Fibroblast of upper back skin (primary cell): ENCODE measurements around the gene TMEFF2.
"Not testable (repeated sequence)": the region's sequence is repeated elsewhere in the genome, so short reads cannot be mapped to it uniquely, and the experiment has no call there.

Experiments used
- DNase-seq: peaks from one replicate; pipeline ENCODE4 v3.0.0-alpha.2; 2013

Gene TMEFF2

DNA sequence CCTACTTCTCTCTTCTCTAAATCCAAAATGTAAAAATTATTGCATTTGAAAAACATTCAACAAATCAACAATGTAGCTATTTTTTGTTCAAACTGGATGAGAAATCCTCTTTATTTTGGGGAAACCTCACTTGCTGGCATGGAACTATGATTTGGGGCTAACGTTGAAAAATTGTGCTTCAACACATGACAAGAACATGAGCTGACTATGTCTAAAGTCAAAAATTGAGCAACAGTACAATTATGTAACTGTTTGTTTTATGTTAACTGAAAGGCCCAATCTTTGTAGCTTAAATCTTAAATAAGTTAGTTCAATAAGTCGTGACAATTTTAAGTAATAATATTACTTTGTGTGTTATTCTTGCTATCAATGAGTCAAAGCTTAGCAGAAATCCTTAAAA lies 67.3 kb downstream of the TMEFF2 start:
- no peak for DNase-seq

DNA sequence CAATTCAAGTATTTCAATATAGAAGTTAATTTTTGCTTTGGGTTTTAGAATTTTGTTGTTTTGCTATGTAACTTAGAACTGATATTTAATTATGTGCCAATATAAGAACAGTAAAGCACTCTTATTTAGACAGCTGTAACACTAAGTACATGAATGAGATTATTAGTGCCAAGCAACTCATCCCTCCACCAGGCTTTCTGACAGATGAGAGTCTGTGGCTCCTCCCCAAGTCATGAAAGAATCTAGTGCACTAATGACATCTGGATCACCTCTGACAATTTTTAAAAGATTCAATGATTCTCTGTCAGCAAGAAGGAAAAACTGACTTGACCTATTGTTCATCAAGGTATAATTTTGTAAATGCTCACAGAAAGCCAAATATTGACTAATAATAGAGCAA lies 67.8 kb downstream of the TMEFF2 start:
- no peak for DNase-seq

DNA sequence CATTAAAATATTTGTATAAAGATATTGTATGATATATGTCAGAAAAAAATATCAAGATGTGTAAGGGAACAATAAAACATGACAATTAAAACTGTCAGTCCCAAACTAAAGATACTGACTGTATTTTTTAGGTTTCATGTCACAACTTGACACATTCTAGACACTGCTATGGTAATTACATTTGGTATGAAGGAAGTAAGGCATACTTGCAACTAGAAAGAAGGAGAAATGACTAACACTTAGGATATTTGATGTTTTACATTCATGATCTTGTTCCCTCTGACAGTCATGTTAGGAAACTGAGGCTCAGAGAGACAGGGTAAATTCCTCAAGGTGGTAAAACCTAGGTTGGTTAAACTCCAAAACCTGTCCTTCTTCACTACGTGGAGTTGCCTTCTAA lies 68.3 kb downstream of the TMEFF2 start:
- peak; percentile 28 for DNase-seq

DNA sequence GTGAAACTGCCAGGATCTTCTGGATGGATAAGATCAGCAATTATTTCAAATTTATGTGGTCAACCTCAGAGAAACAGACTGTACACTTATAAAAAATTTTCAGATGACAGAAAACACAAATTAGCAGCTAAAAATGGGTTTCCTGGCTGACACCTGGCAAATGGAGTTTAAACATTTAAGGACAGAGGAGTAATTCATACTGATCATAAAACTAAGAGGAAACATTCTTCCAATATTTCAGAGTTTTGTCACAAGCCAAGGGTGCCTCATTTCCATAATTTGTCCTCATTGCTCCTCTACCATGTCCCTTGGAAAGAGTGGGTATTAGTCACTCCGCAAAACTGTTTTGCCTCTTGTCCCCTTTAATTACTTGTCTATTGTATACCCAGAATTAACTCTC lies 70.2 kb downstream of the TMEFF2 start:
- DNase-seq = peak; percentile 53

DNA sequence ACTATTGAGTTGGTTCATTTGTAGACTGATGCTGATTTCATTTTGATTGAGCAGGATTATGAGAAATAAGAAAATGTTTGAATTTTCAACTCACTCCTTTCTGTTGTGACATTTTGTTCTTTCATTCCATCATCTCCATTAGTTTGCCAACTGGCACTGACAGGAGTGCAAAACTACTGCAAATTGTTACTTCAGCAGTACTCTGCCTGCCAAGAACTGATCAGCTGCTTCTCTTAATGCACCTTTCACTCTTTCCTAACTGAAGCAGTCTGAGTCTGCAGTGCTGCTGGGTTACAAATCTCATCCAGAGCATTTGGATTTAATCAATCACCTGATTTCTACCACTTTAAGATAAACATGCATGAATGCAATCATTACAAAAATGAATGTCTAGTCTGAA lies 70.9 kb downstream of the TMEFF2 start:
- peak; percentile 29 for DNase-seq

DNA sequence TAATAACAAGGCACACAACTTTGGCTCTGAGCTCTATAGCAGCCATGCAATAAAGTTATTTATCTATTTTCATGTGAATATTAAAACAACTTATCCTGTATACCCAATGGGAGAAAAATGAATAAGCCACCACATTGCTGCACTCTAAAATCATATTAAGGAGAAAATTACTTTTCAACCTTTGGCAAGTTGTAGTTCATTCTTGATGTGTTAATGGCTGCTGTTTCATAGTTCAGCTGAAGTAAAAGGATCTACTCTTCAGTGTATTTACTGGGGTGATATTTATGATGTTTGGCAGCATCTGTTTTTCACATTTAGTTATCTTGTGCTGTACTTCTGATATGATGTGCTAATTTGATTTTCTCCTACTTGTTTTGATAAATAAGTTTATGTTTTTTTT lies 71.8 kb downstream of the TMEFF2 start:
- no peak for DNase-seq

DNA sequence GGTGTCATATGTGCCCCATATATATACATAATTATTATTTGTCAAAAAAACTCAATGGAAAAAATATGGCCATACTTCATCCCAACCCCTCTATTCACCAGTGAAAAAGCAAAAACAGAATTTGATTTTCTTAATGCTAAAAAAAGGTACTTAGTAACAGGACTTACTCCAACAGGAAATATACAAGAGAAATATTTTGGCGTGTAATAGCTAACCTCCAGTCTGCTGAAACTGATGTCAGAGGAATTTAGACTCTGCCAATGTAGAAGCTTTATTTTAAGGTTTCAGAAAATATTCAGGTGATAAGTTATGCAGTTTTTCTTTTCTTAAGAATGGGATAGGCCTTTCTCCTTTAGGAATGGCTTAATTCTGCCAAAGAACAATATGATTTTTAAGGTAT lies 72.6 kb downstream of the TMEFF2 start:
- DNase-seq = no peak

DNA sequence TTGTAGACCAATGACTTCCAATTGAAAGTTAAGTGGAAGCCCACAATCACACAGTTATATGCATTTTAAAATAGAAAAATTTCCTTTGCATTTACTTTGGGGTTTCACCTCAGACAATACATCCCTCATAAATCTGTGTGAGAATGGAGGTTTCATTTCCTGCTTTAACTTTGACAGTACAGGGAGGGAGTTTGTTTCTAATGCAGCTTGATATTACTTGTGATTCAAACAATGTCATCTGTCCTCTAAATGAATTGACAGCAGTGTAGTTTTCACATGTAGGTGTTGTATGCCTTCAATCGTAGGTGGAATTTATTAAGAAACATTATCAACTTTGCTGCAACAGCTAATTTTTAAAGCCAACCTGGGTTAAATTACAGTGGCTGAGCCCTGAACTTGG lies 75.2 kb downstream of the TMEFF2 start:
- no peak for DNase-seq

DNA sequence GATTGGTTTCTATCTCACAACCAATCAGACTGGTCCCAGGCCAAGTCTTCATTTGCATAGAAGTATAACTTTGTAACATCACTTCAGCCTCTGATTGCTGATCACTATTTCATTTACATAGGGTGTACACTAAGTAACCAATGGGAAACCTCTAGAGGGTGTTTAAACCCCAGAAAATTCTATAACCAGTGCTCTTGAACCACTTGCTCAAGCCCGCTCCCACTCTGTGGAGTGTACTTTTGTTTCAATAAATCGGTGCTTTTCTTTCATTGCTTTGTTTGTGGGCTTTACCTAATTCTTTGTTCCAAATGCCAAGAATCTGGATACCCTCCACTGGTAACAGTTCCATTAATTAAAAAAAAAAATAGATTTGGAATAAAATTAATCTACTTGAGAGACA lies 77.0 kb downstream of the TMEFF2 start:
- no peak for DNase-seq

DNA sequence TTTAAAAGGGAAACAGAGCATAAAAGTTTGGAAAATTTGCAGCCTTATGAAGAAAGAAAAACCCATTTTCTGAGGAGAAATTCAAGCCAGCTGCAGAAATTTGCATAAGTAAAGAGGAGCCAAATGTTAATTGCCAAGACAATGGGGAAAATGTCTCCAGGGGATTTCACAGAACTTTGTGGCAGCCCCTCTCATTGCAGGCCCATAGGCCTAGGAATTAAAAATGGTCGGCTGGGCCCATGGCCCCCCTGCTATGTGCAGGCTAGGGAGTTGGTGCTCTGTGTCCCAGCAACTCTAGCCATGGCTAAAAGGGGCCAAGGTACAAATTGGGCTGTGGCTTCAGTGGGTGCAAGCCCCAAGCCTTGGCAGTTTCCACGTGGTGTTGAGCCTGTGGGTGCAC lies 83.2 kb downstream of the TMEFF2 start:
- DNase-seq = not testable (repeated sequence)

DNA sequence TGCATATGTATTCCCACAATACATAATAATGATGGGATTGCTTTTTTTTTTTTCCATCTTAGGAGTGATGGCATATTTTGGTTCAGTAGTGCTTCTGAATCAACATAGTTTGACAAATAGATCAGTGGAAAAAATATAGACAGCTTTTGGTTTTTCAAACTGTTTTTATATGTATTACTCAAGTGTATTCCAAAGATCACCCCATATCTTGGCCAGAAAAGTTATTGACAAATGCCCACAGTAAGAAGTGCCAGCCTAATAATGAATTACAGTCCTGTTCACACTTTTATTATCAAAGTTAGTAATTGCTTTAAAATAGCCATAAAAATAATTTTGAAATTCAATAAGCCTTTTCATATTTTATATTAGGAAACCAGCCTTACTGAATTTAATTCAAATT lies 95.0 kb downstream of the TMEFF2 start:
- DNase-seq = no peak

DNA sequence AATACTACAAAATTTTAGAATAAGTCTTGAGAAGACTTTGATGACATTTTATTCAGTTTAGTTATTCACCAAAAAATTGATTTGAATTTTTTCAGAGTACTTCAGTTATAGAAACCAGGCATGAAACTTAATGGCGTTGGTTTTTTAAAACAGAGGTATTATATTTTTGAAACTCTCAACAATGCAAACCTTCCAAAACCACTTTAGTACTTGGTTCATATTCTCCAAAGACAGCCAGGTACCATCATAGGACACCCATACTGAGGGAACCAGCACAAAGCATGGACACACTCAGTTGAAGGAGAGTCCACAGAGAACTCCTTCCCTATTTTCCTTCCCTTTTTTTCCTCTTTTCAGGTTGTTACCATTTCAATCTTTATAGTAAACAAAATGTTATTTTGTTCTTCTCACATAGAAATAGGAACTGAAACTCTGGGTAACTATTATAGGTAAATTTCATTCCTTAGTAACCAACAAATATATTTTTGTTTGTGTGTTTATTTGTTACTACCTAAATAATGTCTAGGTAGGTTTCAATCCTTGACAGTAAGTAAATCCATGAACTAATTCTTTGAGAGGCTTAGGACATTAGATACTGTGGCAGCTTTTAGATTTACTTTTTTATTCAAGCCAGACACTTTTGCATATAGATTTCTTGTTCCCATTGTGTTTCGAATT lies 95.8 kb downstream of the TMEFF2 start:
- DNase-seq = no peak

DNA sequence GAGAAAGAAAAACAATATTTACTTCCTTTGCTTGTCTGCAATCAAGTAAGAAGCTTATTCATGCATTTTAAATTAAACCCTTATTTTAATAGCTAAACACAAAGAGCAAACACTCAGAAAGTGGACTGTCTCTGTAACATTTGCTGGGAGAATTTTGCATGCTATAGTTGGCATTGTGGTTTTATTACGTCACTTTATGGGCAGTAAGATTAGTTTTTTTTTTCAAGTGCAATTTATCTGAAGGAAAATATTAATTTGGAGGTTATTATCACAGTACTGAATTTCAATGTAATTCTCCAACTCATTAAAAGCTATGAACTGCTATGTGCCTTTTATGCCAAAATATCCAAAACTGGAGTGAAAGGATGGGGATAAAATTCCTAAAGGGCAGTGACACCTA lies 103.3 kb downstream of the TMEFF2 start:
- no peak for DNase-seq

DNA sequence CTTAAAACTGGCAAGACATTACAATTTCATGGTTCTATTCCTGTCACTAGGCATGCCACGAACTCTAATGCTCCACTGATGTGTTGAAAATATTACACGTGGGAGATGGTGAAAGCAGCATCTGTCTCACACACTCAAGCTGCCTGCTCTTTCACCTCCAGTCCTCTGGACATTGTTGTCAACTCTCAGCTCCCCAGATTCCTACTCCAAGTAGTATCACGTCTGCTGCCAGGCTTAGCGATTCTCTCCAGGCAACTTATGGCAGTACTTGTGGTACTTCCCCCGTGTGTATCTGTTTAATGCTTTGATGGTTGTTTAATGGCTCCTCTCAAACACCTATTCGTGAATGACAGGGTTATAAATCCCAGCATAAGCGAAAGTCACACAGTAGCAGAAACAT lies 103.8 kb downstream of the TMEFF2 start:
- DNase-seq = no peak

DNA sequence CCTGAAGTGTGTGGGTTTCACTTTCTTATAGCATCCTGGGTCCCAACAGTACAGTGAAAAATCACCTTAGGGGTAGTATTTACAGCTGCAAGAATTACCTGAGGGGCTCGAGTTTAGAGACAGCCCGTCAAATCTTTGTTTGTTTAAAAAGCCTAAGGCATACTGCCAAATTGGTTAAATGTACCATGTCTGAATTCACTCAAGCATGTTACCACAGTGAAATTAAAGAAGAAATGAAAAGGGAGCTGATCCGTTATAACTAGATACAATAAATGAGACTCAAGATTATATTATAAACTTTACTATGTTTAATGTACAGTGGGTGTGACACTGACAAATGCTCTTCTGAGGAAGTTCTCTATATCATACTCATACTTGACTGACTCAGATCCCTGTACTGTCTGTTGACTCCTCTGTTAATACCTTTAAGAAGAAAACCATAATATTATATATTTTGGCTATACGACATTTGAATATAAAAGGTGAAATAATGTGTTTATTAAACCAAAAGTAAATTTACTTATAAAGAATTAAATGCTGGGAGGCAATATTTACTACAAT lies 107.3 kb downstream of the TMEFF2 start:
- no peak for DNase-seq

DNA sequence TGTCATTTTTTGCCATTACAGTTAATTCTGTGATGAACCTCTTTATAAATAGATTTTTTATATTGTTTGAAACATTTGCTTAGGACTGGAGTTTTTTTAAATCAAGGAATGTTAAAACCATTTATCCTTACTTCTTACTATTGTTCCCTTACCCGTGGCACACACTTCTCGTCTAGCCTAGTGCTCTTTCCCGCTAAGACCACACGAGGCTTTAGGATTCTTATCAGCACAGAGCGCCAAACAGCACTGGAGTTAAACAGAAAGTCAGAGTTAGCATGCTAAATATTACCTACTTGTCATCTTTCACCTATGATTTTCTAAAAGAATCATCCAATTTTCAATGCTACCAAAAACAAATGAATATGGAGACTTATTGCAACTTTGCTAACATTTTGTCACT lies 112.6 kb downstream of the TMEFF2 start:
- no peak for DNase-seq

DNA sequence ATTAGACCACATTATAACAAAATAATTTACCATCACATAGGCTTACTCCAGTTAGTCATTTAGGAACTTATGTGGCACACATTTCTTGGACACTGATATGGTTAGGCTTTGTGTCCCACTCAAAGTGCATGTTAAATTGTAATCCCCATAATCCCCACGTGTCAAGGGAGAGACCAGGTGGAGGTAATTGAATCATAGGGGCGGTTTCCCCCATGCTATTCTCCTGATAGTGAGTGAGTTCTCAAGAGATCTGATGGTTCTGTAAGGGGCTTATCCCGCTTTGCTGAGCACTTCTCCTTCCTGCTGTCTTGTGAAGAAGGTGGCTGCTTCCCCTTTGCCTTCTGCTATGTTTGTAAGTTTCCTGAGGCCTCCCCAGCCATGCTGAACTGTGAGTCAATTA lies 114.6 kb downstream of the TMEFF2 start:
- DNase-seq = not testable (repeated sequence)

DNA sequence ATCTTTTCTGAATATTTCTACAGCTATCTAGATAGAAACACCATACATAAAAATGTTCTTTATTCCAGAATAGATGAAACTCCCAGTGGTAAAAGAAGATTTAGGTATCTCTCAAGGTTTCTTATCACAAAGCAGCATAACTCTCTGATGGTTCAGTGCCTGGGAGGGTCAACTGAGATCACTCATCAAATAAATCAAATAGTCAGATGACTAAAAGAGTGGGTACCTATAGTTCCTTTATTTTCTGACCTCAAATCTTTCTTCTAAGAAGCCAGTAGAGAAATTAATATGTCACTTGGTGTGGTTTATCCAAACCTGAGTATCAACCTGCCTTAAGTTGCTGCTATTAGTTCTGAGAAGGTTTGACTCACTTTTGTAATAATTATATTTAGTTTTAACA lies 120.9 kb downstream of the TMEFF2 start:
- DNase-seq = no peak

DNA sequence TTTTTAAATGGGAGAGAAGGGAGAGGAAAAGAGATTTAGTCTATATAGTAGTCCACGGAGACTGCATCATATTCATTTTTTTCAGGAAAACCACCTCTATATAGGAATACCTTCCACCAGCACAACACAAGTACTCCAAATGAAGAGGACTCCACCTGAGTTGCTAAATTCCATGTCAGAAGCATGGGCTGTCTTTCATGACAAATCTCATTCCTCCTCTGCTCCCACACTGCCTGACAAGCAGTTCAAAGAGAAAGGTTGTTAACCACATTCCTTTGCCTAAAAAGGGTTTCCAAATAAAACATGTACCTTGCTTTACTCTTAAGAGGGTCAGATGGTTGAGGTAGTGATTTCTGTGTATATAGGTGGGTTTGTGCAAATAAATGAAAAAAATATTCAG lies 122.0 kb downstream of the TMEFF2 start:
- DNase-seq = no peak

DNA sequence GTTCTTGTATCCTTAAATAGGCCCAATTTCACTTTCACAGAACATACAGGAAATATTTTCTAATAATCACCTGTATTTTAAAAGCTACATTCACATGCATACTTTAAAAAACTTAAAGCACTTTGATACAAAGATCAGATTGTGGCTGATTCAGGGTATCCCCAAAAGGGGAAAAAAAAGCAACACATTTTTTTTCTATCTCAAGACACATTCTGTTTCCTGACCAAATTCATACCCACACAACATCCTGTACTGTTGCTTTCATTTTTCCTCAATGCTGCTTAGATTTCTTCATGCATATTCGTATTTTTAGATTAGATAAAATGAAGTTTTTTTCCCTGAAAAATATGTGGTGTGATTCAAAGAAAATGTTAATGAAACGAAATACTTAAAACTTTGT lies 122.5 kb downstream of the TMEFF2 start:
- DNase-seq = no peak

DNA sequence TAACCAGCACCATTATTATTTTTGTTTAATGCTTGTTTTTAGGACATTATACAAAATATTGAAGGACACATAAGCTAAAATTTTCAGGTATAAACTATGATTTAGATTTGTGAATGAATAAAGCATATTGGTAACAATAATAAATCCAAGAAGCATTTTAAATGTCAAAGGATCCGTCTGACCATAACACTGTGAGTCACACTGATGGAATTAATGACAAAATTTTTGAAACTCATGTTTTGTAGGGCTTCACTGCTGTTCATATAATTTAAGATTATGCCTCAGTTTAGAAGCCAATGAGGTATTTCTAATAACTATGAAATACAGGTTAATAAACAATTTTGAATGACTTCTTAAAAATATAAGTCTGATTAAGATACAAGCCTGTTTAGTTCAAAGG lies 124.6 kb downstream of the TMEFF2 start:
- DNase-seq = peak; percentile 36

DNA sequence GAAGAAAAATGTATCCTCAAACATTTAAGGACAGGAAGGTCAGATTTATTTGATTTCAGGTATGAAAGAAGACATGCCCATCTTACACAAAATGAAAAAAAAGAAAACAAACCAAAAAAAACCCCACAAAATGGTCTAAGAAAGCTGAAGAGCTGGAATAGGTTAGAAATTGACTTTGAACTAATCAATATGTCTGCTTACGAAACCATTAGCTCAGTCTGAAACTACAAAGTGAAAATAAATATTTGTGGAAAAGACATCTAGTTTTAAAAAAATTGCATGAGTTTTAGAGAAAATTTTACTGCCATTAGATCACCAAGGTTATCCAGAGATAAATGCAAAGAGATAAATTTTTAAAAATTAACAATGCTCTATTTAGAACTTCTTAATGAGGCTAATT lies 125.3 kb downstream of the TMEFF2 start:
- no peak for DNase-seq

DNA sequence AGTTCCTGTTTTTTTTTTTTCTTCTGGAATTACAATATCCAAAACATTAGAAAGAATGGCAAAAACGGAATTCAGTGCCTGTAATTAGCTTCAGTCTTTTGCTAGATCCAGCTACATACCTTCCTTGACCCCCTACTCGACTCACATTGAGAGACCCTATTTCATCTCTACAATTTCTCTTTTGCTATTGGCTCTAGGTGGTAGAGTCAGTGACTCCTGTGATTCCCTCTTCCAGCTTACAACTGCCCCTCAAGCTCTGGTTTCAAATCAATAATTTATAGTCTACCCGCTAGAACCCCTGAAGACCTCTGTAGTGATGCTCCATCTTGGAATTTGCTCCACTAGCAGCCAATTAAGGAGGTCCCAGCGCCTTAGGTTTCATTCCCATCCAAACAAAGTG lies 125.8 kb downstream of the TMEFF2 start:
- DNase-seq = no peak

DNA sequence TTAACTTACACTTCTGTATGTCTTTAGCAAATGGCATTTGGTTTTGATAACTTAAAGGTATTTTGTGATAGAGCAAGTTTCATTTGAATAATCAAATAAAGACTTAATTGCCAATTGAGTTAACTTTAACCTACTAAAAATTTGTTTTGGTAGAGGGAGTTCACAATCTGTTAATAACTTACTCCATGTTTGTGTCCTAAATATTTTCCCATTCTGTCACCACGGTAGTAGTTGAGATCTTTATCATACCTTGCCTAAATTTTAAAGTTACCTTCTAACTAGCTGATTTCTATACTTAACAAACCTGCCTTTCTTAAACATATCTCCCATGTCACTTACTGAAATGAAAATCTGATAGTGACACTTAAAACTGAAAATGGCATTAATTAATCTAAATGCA lies 127.1 kb downstream of the TMEFF2 start:
- DNase-seq = no peak

DNA sequence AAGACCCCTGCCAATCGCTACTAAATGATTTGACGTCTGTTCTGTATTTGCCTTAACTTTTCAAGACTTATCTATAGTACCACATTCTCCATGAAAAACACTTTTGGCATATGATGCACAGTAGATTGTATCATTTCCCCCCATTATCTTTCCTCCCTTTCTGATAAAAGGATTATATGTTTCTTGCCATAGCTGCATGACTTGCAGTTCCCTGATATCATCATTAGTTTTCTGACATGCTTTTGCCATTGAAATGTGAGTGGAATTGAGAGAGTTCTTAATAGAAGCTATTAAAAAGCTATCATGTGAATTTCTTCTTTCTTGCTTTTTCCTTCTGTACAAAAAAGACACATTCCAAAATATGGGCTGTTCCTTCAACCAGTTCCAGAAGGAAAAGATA lies 130.3 kb downstream of the TMEFF2 start:
- DNase-seq = no peak
